HepG2 (cell line): Measurements from ENCODE around the gene MROH2A. TPM values are rescaled to one million over a fixed set of nuclear protein-coding genes. Genes with fewer than 3 reads are reported as not detected.

Experiments used
- ATF1 ChIP-seq: IDR thresholded peaks from 2 replicates; pipeline ENCODE4 v1.6.1; 2016; ENCODE audit warnings: mild to moderate bottlenecking, control low read depth
- CREM ChIP-seq, 2 experiments: sonication (generic) in 1 of 2; formaldehyde crosslinking in 1 of 2; IDR thresholded peaks; 2 replicates each; pipeline versions ENCODE4 v1.4.0 to v1.6.1; 2016 to 2020; ENCODE audit warnings: antibody characterized with exemption in 1 of 2, mild to moderate bottlenecking in 1 of 2, missing genetic modification reagents in 1 of 2
- GATA4 ChIP-seq: sonication (generic); IDR thresholded peaks from 2 replicates; pipeline ENCODE4 v1.6.1; 2016; ENCODE audit warnings: antibody characterized with exemption, low read depth, borderline replicate concordance
- MAFK ChIP-seq, 2 experiments: IDR thresholded peaks in 1 of 2; conservative IDR thresholded peaks in 1 of 2; 2 replicates each; pipeline ENCODE4 v1.6.1; 2011; ENCODE audit warnings: improper control_type of control experiment in 2 of 2, low read length in 2 of 2
- MBD4 ChIP-seq: IDR thresholded peaks from 2 replicates; pipeline ENCODE4 v1.6.1; 2012; ENCODE audit warnings: low read length, inconsistent platforms, borderline replicate concordance
- MED13 ChIP-seq: sonication (generic); formaldehyde crosslinking; IDR thresholded peaks from 2 replicates; pipeline ENCODE4 v1.5.0; 2020; ENCODE audit warnings: missing genetic modification reagents
- MXD4 ChIP-seq: IDR thresholded peaks from 2 replicates; pipeline ENCODE4 v1.6.1; 2016; ENCODE audit warnings: mild to moderate bottlenecking, missing biosample characterization, missing genetic modification reagents
- NCOA1 ChIP-seq: sonication (generic); formaldehyde crosslinking; IDR thresholded peaks from 2 replicates; pipeline ENCODE4 v1.9.0; 2021; ENCODE audit warnings: missing genetic modification reagents
- NONO ChIP-seq, 2 experiments: fragments of 450-650 bp in 1 of 2; sonication (generic) in 1 of 2; formaldehyde crosslinking in 1 of 2; IDR thresholded peaks in 1 of 2; conservative IDR thresholded peaks in 1 of 2; 2 replicates each; pipeline versions ENCODE4 v1.6.1 to v1.8.0; 2017 to 2022; ENCODE audit warnings: mild to moderate bottlenecking in 1 of 2, missing genetic modification reagents in 1 of 2, moderate library complexity in 1 of 2
- POGZ ChIP-seq: sonication (generic); formaldehyde crosslinking; IDR thresholded peaks from 2 replicates; pipeline ENCODE4 v1.4.0; 2020; ENCODE audit warnings: mild to moderate bottlenecking, missing genetic modification reagents
- SMC3 ChIP-seq: IDR thresholded peaks from 2 replicates; pipeline ENCODE4 v1.6.1; 2011; ENCODE audit warnings: low read length, improper control_type of control experiment
- TOPORS ChIP-seq: sonication (generic); formaldehyde crosslinking; IDR thresholded peaks from 2 replicates; pipeline ENCODE4 v1.8.0; 2023; ENCODE audit warnings: mild to moderate bottlenecking, missing genetic modification reagents
- TRIM24 ChIP-seq: sonication (generic); formaldehyde crosslinking; IDR thresholded peaks from 2 replicates; pipeline ENCODE4 v1.8.0; 2022; ENCODE audit warnings: mild to moderate bottlenecking, missing genetic modification reagents
- ZKSCAN8 ChIP-seq: IDR thresholded peaks from 2 replicates; pipeline ENCODE4 v1.6.1; 2016; ENCODE audit warnings: borderline replicate concordance, missing genetic modification reagents, missing compliant biosample characterization
- ZNF232 ChIP-seq: sonication (generic); formaldehyde crosslinking; IDR thresholded peaks from 2 replicates; pipeline ENCODE4 v1.4.0; 2020; ENCODE audit warnings: missing genetic modification reagents, borderline replicate concordance
- ZNF343 ChIP-seq: sonication (generic); formaldehyde crosslinking; IDR thresholded peaks from 2 replicates; pipeline ENCODE4 v1.4.0; 2020; ENCODE audit warnings: mild to moderate bottlenecking, missing genetic modification reagents
- ZNF570 ChIP-seq: sonication (generic); formaldehyde crosslinking; IDR thresholded peaks from 2 replicates; pipeline ENCODE4 v1.4.0; 2020; ENCODE audit warnings: mild to moderate bottlenecking, missing genetic modification reagents, borderline replicate concordance
- polyA plus RNA-seq, 8 experiments: library from polyadenylated mRNA; depleted of rRNA in 3 of 8; stranded (reverse) in 7 of 8; unstranded in 1 of 8; fragments of >200 nt; fragmentation: Illumina TruSeq in 4 of 8; extraction: Trizol in 4 of 8; gene quantifications; 2 replicates each; pipeline versions ENCODE4 v1.2.1 to v1.2.3, GENCODE V29; 2011 to 2016; ENCODE audit warnings: low read depth in 4 of 8, missing spikeins in 1 of 8, mixed read lengths in 1 of 8; ENCODE audit not compliant: insufficient read depth in 1 of 8
- total RNA-seq, 5 experiments: library from RNA; depleted of rRNA; stranded (reverse); fragments of >200 nt; fragmentation: Illumina TruSeq; extraction: Trizol; gene quantifications; 2 replicates each; pipeline ENCODE4 v1.2.3, GENCODE V29; 2016; ENCODE audit warnings: low read depth in 1 of 5
- TF ChIP-seq, protein P1 (sequence below): IDR thresholded peaks from 2 replicates; pipeline ENCODE4 v1.6.1; 2016; ENCODE audit warnings: low read depth
- TF ChIP-seq, protein P2 (sequence below): IDR thresholded peaks from 2 replicates; pipeline ENCODE4 v1.6.1; 2012; ENCODE audit warnings: low read depth, low read length, improper control_type of control experiment
- TF ChIP-seq, protein P3 (sequence below): sonication (generic); formaldehyde crosslinking; IDR thresholded peaks from 2 replicates; pipeline ENCODE4 v1.8.0; 2022; ENCODE audit warnings: mild to moderate bottlenecking, missing genetic modification reagents, moderate library complexity
- TF ChIP-seq, protein P4 (sequence below): sonication (generic); formaldehyde crosslinking; IDR thresholded peaks from 2 replicates; pipeline ENCODE4 v1.5.0; 2020; ENCODE audit warnings: mild to moderate bottlenecking, missing genetic modification reagents, moderate library complexity
- TF ChIP-seq, protein P5 (sequence below): sonication (generic); formaldehyde crosslinking; conservative IDR thresholded peaks from 2 replicates; pipeline ENCODE4 v1.4.0; 2020; ENCODE audit warnings: missing genetic modification reagents

The MROH2A gene
- total and polyA plus RNA-seq, 2 of the 13 experiments (the other 11 are each of a cell fraction or from before 2014, with no cell fraction given): 0.03 to 0.04 TPM

DNA sequence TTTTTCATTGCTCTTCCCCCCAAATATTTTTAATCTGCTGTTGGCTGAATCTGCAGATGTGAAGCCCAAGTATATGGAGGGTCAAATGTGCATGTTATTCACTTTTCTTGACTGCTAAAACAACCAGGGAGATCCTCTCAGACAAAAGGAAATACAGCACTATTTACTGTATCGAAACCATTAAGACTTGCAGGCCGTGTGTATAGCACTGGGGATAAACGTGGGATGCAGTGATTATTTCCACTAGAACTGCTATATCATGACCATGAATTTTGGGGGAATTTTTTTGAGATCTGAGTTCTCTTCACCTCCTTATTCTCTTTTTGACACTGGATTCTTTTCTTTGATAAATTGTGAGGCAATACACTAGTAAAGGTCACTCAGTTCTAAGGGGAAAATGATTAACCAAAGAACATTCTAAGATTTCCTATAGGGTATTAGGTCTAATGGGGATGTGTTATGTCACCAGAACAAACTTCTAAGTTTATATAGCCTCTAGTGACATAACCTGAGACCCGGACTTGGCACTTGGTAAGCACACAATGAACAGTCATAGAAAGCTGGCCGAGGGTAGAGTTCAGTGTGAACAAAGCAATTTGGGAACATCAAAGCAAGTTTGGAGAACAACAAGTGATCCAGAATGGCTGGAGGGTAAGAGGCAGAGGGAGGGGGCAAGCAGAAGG, 32.9 kb upstream of the MROH2A start (continued):
- TF ChIP-seq, protein P1, sequence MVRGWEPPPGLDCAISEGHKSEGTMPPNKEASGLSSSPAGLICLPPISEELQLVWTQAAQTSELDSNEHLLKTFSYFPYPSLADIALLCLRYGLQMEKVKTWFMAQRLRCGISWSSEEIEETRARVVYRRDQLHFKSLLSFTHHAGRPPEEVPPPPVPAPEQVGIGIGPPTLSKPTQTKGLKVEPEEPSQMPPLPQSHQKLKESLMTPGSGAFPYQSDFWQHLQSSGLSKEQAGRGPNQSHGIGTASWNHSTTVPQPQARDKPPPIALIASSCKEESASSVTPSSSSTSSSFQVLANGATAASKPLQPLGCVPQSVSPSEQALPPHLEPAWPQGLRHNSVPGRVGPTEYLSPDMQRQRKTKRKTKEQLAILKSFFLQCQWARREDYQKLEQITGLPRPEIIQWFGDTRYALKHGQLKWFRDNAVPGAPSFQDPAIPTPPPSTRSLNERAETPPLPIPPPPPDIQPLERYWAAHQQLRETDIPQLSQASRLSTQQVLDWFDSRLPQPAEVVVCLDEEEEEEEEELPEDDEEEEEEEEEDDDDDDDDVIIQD (CRISPR knock-in tag): peak; percentile 61; the same call in 1 of the 2 replicates
- TF ChIP-seq, protein P2, sequence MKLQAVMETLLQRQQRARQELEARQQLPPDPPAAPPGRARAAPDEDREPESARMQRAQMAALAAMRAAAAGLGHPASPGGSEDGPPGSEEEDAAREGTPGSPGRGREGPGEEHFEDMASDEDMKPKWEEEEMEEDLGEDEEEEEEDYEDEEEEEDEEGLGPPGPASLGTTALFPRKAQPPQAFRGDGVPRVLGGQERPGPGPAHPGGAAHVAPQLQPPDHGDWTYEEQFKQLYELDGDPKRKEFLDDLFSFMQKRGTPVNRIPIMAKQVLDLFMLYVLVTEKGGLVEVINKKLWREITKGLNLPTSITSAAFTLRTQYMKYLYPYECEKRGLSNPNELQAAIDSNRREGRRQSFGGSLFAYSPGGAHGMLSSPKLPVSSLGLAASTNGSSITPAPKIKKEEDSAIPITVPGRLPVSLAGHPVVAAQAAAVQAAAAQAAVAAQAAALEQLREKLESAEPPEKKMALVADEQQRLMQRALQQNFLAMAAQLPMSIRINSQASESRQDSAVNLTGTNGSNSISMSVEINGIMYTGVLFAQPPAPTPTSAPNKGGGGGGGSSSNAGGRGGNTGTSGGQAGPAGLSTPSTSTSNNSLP: peak; percentile 95
- TF ChIP-seq ZNF232 (peak; percentile 85; the same call in 1 of the 2 replicates), ATF1 (CRISPR knock-in tag) (peak; percentile 86), MBD4 (peak; percentile 93; the same call in 1 of the 2 replicates), MAFK (conservative IDR thresholded peaks at IDR 0.05 in 1 of 2, IDR thresholded peaks at IDR 0.05 in 1 of 2; ENCODE audit: low read length in 2 of 2) (no peak), ZKSCAN8 (CRISPR knock-in tag) (peak; percentile 85), MXD4 (peak; percentile 77; the same call in 1 of the 2 replicates), POGZ (CRISPR knock-in tag) (peak; percentile 77), TRIM24 (0 out of 2 replicates have a peak, but pooled peaks have one; percentile 67), NCOA1 (CRISPR knock-in tag) (peak; percentile 80; the same call in 1 of the 2 replicates), ZNF343 (no peak), GATA4 (peak; percentile 95), NONO (IDR thresholded peaks at IDR 0.05) (no peak), NONO (CRISPR knock-in tag; conservative IDR thresholded peaks at IDR 0.05) (peak; percentile 91), MED13 (0 out of 2 replicates have a peak, but pooled peaks have one; percentile 63), TOPORS (CRISPR knock-in tag) (0 out of 2 replicates have a peak, but pooled peaks have one; percentile 40), ZNF570 (CRISPR knock-in tag) (no peak), SMC3 (peak; percentile 30), CREM (IDR thresholded peaks at IDR 0.05) (peak; percentile 98), CREM (CRISPR knock-in tag; IDR thresholded peaks at IDR 0.05) (no peak)
- TF ChIP-seq, protein P3, sequence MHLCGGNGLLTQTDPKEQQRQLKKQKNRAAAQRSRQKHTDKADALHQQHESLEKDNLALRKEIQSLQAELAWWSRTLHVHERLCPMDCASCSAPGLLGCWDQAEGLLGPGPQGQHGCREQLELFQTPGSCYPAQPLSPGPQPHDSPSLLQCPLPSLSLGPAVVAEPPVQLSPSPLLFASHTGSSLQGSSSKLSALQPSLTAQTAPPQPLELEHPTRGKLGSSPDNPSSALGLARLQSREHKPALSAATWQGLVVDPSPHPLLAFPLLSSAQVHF (CRISPR knock-in tag): peak; percentile 67; the same call in 1 of the 2 replicates
- TF ChIP-seq, protein P4, sequence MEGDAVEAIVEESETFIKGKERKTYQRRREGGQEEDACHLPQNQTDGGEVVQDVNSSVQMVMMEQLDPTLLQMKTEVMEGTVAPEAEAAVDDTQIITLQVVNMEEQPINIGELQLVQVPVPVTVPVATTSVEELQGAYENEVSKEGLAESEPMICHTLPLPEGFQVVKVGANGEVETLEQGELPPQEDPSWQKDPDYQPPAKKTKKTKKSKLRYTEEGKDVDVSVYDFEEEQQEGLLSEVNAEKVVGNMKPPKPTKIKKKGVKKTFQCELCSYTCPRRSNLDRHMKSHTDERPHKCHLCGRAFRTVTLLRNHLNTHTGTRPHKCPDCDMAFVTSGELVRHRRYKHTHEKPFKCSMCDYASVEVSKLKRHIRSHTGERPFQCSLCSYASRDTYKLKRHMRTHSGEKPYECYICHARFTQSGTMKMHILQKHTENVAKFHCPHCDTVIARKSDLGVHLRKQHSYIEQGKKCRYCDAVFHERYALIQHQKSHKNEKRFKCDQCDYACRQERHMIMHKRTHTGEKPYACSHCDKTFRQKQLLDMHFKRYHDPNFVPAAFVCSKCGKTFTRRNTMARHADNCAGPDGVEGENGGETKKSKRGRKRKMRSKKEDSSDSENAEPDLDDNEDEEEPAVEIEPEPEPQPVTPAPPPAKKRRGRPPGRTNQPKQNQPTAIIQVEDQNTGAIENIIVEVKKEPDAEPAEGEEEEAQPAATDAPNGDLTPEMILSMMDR (CRISPR knock-in tag): no peak
- TF ChIP-seq, protein P5, sequence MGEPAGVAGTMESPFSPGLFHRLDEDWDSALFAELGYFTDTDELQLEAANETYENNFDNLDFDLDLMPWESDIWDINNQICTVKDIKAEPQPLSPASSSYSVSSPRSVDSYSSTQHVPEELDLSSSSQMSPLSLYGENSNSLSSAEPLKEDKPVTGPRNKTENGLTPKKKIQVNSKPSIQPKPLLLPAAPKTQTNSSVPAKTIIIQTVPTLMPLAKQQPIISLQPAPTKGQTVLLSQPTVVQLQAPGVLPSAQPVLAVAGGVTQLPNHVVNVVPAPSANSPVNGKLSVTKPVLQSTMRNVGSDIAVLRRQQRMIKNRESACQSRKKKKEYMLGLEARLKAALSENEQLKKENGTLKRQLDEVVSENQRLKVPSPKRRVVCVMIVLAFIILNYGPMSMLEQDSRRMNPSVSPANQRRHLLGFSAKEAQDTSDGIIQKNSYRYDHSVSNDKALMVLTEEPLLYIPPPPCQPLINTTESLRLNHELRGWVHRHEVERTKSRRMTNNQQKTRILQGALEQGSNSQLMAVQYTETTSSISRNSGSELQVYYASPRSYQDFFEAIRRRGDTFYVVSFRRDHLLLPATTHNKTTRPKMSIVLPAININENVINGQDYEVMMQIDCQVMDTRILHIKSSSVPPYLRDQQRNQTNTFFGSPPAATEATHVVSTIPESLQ (CRISPR knock-in tag): peak; percentile 87; the same call in 1 of the 2 replicates
